Astrocyte (in vitro differentiated cells and primary cell): ENCODE data around the gene PPP1R37. TPM values are rescaled to one million over a fixed set of nuclear protein-coding genes. Genes with fewer than 3 reads are reported as not detected.

Experiments
- DNase-seq: peaks from one replicate; pipeline ENCODE4 v3.0.0-alpha.2; 2010; ENCODE audit warnings: low read depth
- FAIRE-seq: peaks from 2 replicates; lab custom pipeline; 2011; peaks lifted over from hg19 to GRCh38; lab: Jason Lieb, UNC
- H2AFZ ChIP-seq: 2 replicates; pipeline ENCODE4 v1.6.0; 2012; ENCODE audit warnings: low read depth, low read length, inconsistent platforms
- H3K27ac ChIP-seq: 2 replicates; pipeline ENCODE4 v1.5.1; 2011; ENCODE audit warnings: low read depth, low read length, inconsistent platforms
- H3K27me3 ChIP-seq: 2 replicates; pipeline ENCODE4 v1.6.0; 2011; ENCODE audit warnings: low read length, inconsistent platforms; ENCODE audit not compliant: insufficient read depth
- H3K36me3 ChIP-seq: 2 replicates; pipeline ENCODE4 v1.5.1; 2011; ENCODE audit warnings: low read length, inconsistent platforms; ENCODE audit not compliant: insufficient read depth
- H3K4me1 ChIP-seq: 2 replicates; pipeline ENCODE4 v1.5.1; 2011; ENCODE audit warnings: low read length, inconsistent platforms; ENCODE audit not compliant: insufficient read depth
- H3K4me2 ChIP-seq: 2 replicates; pipeline ENCODE4 v1.6.0; 2012; ENCODE audit warnings: low read length, inconsistent platforms
- H3K4me3 ChIP-seq: 2 replicates; pipeline ENCODE4 v1.5.1; 2011; ENCODE audit warnings: low read depth, mild to moderate bottlenecking, low read length, inconsistent platforms; ENCODE audit not compliant: insufficient read depth
- H3K79me2 ChIP-seq: 2 replicates; pipeline ENCODE4 v1.6.0; 2012; ENCODE audit warnings: mild to moderate bottlenecking, low read length, inconsistent platforms; ENCODE audit not compliant: insufficient read depth
- H3K9ac ChIP-seq: 2 replicates; pipeline ENCODE4 v1.6.0; 2012; ENCODE audit warnings: mild to moderate bottlenecking, low read length, inconsistent platforms
- H3K9me3 ChIP-seq: 2 replicates; pipeline ENCODE4 v1.5.1; 2012; ENCODE audit warnings: low read depth, mild to moderate bottlenecking, low read length, inconsistent platforms; ENCODE audit not compliant: insufficient read depth
- H4K20me1 ChIP-seq: 2 replicates; pipeline ENCODE4 v1.6.0; 2012; ENCODE audit warnings: low read length, inconsistent platforms; ENCODE audit not compliant: insufficient read depth
- H3K27ac Mint-ChIP-seq: one replicate; pipeline ENCODE4 v1.8.0; 2021; ENCODE audit warnings: mild to moderate bottlenecking, mixed read lengths; ENCODE audit not compliant: unreplicated experiment
- H3K27me3 Mint-ChIP-seq: one replicate; pipeline ENCODE4 v1.8.0; 2021; ENCODE audit warnings: low read depth, mixed read lengths; ENCODE audit not compliant: unreplicated experiment
- H3K36me3 Mint-ChIP-seq: one replicate; pipeline ENCODE4 v1.8.0; 2021; ENCODE audit warnings: low read depth, mixed read lengths; ENCODE audit not compliant: unreplicated experiment
- H3K4me1 Mint-ChIP-seq: one replicate; pipeline ENCODE4 v1.8.0; 2021; ENCODE audit warnings: low read depth, mixed read lengths; ENCODE audit not compliant: unreplicated experiment
- H3K4me3 Mint-ChIP-seq: one replicate; pipeline ENCODE4 v1.8.0; 2021; ENCODE audit warnings: mild to moderate bottlenecking, moderate library complexity, mixed read lengths; ENCODE audit not compliant: unreplicated experiment
- H3K9me3 Mint-ChIP-seq: one replicate; pipeline ENCODE4 v1.8.0; 2021; ENCODE audit warnings: mild to moderate bottlenecking, mixed read lengths; ENCODE audit not compliant: unreplicated experiment
- EZH2 ChIP-seq: IDR thresholded peaks from 2 replicates; pipeline ENCODE4 v1.6.1; 2012; ENCODE audit warnings: mild to moderate bottlenecking, low read length, inconsistent platforms; ENCODE audit not compliant: insufficient read depth
- total RNA-seq: library from RNA; stranded (reverse); gene quantifications from 2 replicates; pipeline ENCODE4 v1.2.1, GENCODE V29; 2021
- TF ChIP-seq, protein P1 (sequence below): IDR thresholded peaks from 2 replicates; pipeline ENCODE4 v1.5.1; 2011; ENCODE audit warnings: low read depth, mild to moderate bottlenecking, inconsistent platforms, low read length, moderate library complexity; ENCODE audit not compliant: insufficient read depth

The PPP1R37 gene
- total RNA-seq, 1 donor from 2014 or later, result 29.1 TPM

DNA sequence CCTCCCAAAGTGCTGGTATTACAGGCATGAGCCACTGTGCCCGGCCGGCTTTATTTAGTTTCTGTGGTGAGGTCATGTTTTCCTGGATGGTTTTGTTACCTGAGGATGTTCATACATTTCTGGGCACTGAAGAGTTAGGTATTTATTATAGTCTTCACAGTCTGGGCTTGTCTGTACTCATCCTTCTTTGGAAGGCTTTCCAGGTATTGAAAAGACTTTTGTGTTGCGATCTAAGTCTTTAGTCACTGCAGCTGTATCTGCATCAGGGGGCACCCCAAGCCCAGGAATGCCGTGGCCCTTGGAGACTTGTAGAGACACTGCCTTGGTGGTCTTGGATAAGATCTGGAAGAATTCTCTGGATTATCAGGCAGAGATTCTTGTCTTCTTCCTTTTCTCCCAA, 98.4 kb downstream of the PPP1R37 start:
- TF ChIP-seq EZH2, result no peak
- TF ChIP-seq, protein P1, sequence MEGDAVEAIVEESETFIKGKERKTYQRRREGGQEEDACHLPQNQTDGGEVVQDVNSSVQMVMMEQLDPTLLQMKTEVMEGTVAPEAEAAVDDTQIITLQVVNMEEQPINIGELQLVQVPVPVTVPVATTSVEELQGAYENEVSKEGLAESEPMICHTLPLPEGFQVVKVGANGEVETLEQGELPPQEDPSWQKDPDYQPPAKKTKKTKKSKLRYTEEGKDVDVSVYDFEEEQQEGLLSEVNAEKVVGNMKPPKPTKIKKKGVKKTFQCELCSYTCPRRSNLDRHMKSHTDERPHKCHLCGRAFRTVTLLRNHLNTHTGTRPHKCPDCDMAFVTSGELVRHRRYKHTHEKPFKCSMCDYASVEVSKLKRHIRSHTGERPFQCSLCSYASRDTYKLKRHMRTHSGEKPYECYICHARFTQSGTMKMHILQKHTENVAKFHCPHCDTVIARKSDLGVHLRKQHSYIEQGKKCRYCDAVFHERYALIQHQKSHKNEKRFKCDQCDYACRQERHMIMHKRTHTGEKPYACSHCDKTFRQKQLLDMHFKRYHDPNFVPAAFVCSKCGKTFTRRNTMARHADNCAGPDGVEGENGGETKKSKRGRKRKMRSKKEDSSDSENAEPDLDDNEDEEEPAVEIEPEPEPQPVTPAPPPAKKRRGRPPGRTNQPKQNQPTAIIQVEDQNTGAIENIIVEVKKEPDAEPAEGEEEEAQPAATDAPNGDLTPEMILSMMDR, result no peak
- no peak for DNase-seq
- Histone ChIP-seq H3K4me2 (no peak overlapping the region), H3K36me3 (no peaks in the 10 kb centered on the region), H3K4me1 (no peaks in the 10 kb centered on the region), H4K20me1 (no peaks in the 10 kb centered on the region), H3K9me3 (no peaks in the 10 kb centered on the region), H3K4me3 (no peak overlapping the region), H3K9ac (no peak overlapping the region), H2AFZ (no peak overlapping the region), H3K79me2 (no peaks in the 10 kb centered on the region), H3K27ac (no peak overlapping the region), H3K27me3 (no peaks in the 10 kb centered on the region)
- no peak overlapping the region for H3K4me3 Mint-ChIP-seq
- peaks cover 8% of the 10 kb centered on the region for H3K36me3 Mint-ChIP-seq
- no peaks in the 10 kb centered on the region for H3K9me3 Mint-ChIP-seq
- H3K4me1 Mint-ChIP-seq, result no peaks in the 10 kb centered on the region
- no peak overlapping the region for H3K27ac Mint-ChIP-seq
- no peaks in the 10 kb centered on the region for H3K27me3 Mint-ChIP-seq
- FAIRE-seq, result no peak

DNA sequence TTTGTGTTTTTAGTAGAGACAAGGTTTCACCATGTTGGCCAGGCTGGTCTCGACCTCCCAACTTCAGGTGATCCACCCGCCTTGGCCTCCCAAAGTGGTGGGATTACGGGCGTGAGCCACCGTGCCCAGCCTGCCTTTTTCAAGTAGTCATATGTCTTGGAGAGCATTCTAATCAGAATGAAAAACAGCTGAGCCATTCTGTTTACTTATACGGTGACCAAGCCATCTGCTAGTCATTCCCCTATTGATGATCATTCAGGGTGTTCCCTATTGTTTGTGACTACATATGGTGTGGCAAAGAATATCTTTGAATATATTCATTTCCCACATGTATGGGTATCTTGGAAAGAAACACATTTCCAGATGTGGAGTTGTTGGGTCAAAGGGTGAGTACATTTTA, 102.8 kb downstream of the PPP1R37 start:
- Histone ChIP-seq H3K9me3 (no peaks in the 10 kb centered on the region), H3K27ac (no peak overlapping the region), H3K9ac (no peak overlapping the region), H3K4me3 (no peak overlapping the region), H3K27me3 (peaks cover 3% of the 10 kb centered on the region), H3K79me2 (no peaks in the 10 kb centered on the region), H3K36me3 (no peaks in the 10 kb centered on the region), H3K4me1 (no peaks in the 10 kb centered on the region), H4K20me1 (no peaks in the 10 kb centered on the region), H2AFZ (no peak overlapping the region), H3K4me2 (no peak overlapping the region)
- DNase-seq, result no peak
- no peak overlapping the region for H3K27ac Mint-ChIP-seq
- no peaks in the 10 kb centered on the region for H3K9me3 Mint-ChIP-seq
- no peak for TF ChIP-seq EZH2
- peaks cover 9% of the 10 kb centered on the region for H3K36me3 Mint-ChIP-seq
- FAIRE-seq, result no peak
- peaks cover 3% of the 10 kb centered on the region for H3K27me3 Mint-ChIP-seq
- H3K4me3 Mint-ChIP-seq, result no peak overlapping the region
- H3K4me1 Mint-ChIP-seq, result no peaks in the 10 kb centered on the region

Other genes with a start within 250 kb of the PPP1R37 start
- 297 and 302 TPM in 2 replicates for gene NECTIN2, start 246.9 kb upstream of the PPP1R37 start, total RNA-seq
- 93.4 and 107 TPM in 2 replicates for gene TOMM40, start 201.9 kb upstream of the PPP1R37 start, total RNA-seq
- gene APOE, start 187.4 kb upstream of the PPP1R37 start, total RNA-seq, result 655 and 663 TPM in 2 replicates
- gene APOC1, start 178.6 kb upstream of the PPP1R37 start, total RNA-seq, result 2.2 and 2.4 TPM in 2 replicates
- not detected in 2 replicates for gene APOC4, start 150.9 kb upstream of the PPP1R37 start, total RNA-seq
- gene APOC2, start 147.1 kb upstream of the PPP1R37 start, total RNA-seq, result not detected in 2 replicates
- gene CLPTM1, start 137.8 kb upstream of the PPP1R37 start, total RNA-seq, result 115 and 128 TPM in 2 replicates
- gene RELB, start 91.7 kb upstream of the PPP1R37 start, total RNA-seq, result 12.8 and 14.0 TPM in 2 replicates
- 45.5 and 45.9 TPM in 2 replicates for gene CLASRP, start 54.1 kb upstream of the PPP1R37 start, total RNA-seq
- 3.0 and 3.1 TPM in 2 replicates for gene ZNF296, start 16.7 kb upstream of the PPP1R37 start, total RNA-seq
- 44.8 and 46.0 TPM in 2 replicates for gene GEMIN7, start 13.9 kb upstream of the PPP1R37 start, total RNA-seq
- not detected in 2 replicates for gene NKPD1, start 67.8 kb downstream of the PPP1R37 start, total RNA-seq
- gene TRAPPC6A, start 85.1 kb downstream of the PPP1R37 start, total RNA-seq, result 14.7 and 16.4 TPM in 2 replicates
- gene BLOC1S3, start 85.6 kb downstream of the PPP1R37 start, total RNA-seq, result 14.5 TPM in 2 replicates
- 0.61 and 0.87 TPM in 2 replicates for gene EXOC3L2, start 152.2 kb downstream of the PPP1R37 start, total RNA-seq
- 60.3 and 61.0 TPM in 2 replicates for gene MARK4, start 158.1 kb downstream of the PPP1R37 start, total RNA-seq
- not detected in 2 replicates for gene CKM, start 229.7 kb downstream of the PPP1R37 start, total RNA-seq
- 0.62 and 1.2 TPM in 2 replicates for gene KLC3, start 247.6 kb downstream of the PPP1R37 start, total RNA-seq